GM18511 (cell line): ENCODE data around the gene GPM6B.

Source experiments
- ATAC-seq: cut with Tn5 transposase; IDR thresholded peaks from one replicate; pipeline ENCODE4 v1.9.1; 2021; ENCODE audit warnings: mild to moderate bottlenecking, moderate library complexity; ENCODE audit not compliant: unreplicated experiment

The GPM6B gene

DNA sequence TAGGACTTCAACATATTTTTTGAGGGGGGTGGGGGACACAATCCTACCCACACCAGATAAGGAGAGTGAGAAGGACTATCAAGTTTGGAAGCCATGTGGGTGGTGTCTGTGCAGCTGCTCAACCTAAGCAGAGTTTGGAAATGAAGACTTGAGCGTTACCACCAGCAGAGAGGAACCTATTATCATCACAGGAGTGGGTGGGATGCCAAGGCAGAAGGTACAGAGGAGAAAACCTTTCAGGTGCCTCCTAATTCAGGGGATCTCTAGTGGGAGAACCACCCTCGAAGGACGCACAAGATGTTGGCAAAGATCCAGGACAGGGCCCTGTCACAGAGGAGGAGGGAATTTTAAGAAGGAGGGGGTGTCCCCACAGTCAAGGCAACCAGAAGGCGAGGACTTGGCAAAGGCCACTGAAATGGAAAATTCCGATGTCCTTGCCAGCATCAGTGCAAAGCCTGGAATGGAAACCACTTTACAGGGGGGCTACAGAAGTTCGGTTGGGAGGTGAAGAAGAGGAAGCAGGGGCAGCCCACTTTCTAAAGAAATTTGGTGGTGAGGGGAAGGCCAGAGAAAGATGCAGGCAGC lies 8.4 kb upstream of the GPM6B start:
- ATAC-seq = no peak

DNA sequence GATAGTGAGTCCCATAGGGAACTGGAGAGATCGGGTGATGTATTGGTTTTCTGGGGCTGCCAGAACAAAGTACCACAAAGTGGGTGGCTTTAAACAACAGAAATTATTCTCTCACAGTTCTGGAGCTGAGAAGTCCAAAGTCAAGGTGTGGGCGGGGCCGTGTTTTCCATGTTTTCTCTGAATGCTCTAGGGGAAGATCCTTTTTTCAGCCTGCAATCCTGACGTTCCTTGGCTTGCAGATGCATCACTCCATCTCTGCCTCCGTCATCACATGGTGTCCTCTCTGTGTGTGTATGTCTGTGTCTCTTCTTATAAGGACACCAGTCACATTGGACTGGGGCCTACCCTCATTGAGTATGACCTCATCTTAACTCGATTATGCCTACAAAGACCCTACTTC lies 7.9 kb upstream of the GPM6B start:
- no peak for ATAC-seq

DNA sequence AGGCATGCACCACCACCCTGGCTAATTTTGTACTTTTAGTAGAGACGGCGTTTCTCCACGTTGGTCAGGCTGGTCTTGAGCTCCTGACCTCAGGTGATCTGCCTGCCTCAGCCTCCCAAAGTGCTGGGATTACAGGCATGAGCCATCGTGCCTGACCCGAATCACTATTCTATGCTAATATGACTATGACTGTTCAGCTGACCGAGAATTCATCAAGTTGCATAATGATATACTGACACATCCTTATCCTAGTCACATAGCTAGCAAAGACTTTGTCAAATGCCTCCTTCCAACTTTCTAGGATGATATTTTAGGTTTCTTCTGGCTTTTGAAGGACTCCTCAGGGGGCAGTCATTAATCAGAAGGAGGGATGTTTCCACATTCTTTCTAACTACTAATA lies 4.8 kb upstream of the GPM6B start:
- no peak for ATAC-seq

DNA sequence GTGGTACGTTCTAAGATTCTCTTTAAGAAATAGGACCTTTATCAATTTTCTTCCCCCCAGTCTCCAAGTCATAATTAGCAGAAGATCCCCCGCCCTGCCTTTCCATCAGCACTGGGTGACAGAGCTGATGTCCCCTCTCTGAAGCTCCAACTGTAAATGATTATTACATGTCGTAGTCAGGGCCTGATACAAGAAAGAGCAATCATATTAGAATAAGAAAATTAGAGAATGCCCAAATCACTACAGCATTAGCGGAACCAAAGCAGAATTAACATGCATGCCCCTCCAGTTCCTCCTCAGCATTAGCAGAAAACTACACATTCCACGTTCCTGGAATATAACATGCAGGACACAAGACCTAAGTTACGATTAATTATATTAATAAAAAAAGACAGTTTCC lies 717 bp downstream of the GPM6B start:
- no peak for ATAC-seq

DNA sequence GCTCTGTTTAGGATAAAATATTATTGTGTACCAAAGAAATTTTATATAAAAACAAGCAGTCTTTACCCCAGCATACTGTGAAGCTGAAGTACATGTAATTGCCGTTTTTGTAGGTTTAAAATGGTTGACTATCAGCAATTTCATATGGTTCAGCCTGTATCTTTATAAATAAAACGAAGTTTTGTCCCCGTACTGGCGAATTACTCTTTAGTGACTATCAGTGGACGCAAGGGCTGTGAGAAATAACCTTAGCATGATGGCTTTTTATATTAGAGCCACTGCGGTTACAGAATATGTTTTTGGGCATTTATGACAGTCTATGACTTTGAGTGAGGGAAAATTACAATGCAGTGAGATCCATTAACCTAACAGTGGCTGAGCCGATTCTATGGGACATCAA lies 1.2 kb downstream of the GPM6B start:
- ATAC-seq = no peak

DNA sequence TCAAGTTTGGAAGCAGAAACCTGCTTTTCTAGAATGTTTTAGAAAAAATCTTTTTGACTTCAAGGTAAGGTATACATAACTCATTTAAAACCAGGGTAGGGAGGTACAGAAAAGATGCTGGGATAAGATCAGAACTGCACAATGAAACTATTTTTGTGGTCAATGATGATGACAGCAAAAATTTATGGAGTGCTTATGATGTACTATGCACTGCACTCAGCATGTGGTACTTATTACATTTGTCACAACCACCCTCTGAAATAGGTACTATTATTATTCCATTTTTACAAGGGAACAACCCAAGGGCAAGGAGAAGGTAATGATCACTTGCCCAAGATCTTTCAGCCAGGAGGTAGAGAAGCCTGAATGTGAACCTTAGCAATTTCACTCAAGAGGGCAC lies 8.0 kb downstream of the GPM6B start:
- ATAC-seq = no peak

DNA sequence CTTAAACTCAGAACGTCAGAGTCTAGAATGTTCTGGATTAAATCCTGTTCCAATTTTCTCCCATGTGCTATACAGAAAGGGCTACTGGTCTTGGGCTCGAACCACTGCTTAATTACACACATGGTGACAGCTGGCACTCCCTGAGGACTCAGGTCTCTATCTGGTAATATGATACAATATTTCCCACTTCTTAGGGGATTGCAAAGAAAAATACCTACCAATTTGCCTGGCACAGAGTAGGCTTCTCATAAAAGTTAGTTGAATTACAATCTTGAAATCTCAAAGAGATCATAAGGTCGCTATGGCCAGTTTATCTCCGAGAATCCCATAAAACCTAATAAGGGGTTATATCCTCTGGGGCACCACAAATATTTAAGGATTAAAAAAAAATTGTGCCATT lies 8.6 kb downstream of the GPM6B start:
- ATAC-seq = no peak

DNA sequence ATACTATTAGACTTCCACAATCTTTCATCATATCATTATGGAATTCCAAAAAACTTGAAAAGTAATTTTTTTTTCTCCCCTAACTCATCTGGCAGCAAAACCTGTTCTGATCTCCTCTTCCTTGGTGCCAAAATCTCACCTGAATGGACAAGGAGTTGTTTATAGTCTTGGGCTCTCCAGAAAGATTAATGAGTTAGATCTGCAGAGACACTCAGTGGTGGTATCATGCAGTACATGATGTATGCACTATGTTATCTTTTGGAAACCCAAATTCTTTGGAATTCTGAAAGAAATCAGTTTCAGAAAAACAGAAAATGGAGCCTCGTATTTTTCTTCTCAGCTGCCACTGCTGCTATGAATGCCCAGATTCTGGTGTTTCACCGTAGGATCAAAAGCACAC lies 11.7 kb downstream of the GPM6B start:
- ATAC-seq = no peak

DNA sequence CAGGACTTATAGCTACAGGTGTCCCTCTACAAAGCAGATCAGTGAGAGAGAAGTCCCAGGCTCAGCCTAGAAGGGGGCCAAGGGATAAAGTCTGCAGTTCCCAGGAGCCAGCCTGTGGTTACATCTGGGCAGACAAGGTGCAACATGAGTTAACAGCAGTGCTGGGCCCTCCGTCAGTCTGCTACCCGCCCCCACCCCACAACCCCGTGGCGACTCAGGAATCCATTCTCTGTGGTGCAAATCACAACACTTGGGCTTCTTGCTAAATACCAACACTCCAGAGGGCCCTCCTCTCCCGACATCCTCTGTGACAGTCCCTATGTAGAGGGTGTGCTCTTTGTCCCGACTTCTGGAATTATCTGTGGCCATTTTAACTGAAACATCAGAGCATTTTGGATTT lies 13.8 kb downstream of the GPM6B start:
- no peak for ATAC-seq

DNA sequence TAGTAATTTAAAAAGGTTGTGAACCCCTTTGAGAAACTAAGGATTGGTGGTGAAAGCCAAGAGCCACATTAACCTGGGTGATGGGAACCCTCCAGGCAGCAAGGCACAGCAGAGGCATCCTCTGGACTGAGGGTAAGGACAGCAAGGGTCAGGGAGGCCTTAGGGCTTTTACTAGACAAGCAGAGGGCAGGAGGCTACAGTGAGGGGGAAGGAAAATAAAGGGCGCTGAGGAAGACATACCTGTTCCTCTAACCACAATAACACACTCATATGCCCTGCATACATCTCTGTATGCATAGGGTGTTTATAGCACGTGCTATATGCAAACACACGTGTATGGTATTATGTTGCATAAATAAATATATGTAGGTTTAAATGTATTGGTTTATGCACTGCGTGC lies 18.7 kb downstream of the GPM6B start:
- no peak for ATAC-seq

DNA sequence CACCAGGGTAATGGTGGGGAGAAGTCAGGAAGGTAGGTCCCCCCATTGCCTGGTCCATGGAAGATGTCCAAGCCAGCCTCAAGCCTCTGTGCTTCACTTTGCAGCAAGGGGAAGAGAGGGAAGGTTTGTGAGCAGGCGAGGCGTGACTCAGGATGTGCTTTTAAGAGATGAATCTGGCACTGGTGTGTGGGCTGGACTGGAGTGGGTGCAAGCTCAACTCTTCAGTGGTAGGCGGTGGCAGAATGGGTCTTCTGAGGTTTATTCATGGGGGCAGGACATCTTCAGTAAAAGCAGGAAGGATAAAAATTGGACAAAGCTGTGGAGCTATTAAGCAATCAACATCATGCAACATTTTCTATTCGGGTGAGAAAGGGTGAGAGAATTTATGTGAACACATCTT lies 19.4 kb downstream of the GPM6B start:
- ATAC-seq = no peak

DNA sequence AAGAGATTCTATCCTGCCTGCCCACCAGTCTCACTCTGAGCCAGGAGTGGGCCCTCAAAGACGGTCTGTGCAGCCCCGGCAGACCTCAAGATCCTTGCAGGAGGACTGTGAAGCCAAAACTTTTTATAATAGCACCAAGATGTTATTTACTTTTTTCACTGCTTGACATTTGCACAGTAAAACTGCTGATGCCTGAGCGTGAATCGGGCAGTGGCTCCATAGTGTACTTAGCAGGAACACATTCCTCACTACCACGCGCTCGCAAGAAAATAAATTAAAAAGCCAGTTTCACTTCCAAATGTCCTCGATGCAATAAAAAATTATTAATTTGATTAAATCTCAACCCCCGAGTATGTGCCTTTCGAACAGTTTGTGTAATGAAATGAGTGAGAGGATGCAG lies 22.5 kb downstream of the GPM6B start:
- no peak for ATAC-seq

DNA sequence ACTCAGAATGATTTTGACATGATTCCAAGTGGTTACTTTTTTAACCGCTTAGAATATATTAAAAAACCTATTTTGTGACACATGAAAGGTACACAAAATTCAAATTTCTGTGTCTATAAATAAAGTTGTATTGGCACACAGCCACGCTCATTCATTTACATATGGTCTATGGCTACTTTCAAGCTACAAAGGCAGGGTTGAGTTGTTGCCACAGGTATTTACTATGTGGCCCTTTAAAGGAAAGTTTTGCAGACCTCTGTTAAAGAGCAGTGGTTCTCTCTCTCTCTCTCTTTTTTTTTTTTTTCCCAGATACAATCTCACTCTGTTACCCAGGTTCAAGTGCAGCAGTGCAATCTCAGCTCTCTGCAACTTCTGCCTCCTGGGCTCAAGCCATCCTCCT lies 23.0 kb downstream of the GPM6B start:
- ATAC-seq = no peak

DNA sequence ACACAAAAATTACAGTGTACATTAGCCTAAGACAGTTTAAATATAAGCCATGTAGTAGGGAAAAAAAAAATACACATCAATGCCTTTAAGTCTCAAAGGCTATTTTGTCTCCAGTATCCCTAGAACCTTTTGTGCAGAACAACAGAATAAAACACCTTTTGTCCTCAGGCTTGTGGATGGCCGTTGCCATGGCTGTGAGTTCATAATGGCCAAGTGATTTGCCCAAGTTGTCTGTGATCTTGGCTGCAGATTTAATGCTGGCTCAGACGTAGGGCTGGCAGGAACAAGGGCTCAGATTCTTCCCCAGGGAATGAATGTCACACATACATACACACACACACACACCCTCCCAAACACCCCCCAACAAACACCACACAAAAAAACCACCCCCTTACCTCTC lies 25.3 kb downstream of the GPM6B start:
- no peak for ATAC-seq

DNA sequence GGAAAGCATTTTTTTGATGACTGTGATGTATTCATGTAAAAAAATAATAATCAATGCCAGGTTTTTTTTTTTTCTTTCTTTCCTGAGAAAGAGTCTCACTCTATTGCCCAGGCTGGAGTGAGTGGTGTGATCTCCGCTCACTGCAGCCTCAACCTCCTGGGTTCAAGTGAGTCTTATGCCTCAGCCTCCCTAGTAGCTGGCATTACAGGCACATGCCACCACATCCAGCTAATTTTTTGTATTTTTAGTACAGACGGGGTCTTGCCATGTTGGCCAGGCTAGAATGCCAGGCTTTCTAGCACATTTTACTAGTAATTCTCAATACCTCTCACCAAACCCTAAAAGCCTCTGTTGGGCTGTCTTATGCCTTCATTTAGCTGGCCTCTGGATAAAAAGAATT lies 25.7 kb downstream of the GPM6B start:
- ATAC-seq = no peak

DNA sequence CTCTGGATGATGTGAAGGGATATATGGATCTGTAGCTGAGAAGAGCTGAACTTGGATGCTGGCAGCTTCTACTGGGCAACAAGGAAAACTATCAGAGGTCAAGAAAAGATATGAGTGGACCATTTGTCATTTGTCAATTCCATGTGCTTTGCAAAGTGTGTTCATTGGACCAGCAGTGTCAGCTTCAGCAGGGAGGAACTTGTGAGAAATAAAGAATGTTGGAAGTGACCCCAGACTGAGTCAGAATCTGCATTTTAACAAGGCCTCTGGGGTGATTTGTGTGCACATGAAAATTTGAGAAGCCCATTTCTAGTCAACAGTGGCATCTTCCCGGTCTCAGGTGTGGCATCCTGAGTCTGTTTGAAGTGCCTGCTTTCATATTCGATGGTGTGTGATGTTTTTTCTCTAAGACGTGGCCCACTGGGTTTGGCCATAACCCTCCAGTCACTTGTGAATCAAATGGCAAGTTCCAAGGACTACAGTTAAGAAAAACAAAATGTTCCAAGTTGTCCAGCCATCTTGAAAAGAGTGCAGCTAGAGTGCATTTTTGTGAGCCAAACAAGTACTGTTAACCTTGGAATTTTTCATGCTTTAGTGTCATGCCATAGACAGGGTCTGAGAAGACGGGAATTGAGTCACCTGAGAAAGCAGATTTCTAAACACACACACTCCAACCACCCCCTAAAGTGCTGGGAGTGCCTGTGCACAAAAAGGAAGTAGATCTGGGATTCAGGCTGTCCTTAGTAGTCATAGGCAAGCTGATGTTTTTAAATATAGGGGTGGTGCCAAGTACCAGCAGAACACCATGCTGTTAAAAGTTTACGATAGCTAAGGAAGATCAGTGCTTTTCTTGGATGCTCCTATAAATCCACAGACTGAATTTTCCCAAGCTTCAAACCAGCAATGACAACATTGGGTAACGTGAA lies 26.4 kb downstream of the GPM6B start:
- ATAC-seq = no peak

DNA sequence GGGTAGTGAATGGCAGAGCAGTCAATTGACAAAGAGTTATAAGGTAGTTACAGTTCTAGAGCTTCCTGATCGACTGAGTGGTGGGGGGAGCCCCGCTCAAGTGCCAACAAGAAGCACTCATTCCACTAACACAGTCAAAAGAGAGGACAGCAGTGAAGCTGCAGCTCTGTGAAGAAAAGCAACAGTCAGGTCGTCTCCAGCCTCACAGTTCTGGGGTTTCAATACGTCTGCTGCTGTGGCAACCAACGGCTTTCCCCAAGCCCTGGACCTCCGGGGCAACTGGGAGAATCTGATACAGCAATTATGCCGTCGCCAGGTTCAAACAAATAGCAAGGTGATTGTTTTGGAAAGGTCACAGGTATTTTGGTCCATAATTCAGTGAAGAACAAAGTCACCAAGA lies 30.8 kb downstream of the GPM6B start:
- ATAC-seq = no peak

DNA sequence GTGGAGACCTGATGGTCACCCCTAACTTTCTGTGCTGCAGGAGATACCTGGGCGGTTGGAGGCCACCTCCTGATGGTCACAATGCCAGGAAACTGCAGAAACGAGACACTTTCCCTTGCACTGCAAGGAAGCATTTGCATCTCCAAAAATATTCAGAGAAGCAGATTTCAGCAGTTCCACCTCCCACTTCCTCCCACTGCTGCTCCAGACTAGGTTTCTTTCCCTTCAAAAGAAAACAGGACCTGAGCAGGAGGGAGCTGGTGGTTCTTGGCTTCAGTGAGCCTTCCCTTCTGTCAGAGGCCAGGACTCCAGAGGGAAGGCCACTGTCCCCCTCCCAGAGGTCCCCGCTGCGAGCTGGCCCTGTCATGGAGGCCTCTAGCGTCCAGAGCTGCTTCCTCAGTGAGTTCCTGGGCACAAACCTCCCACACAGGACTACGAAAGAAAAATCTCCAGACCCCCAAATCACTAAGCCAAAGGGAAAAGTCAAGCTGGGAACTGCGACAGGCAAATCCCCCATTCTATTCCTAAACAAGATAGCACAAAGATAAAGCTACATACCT lies 35.9 kb downstream of the GPM6B start:
- no peak for ATAC-seq

DNA sequence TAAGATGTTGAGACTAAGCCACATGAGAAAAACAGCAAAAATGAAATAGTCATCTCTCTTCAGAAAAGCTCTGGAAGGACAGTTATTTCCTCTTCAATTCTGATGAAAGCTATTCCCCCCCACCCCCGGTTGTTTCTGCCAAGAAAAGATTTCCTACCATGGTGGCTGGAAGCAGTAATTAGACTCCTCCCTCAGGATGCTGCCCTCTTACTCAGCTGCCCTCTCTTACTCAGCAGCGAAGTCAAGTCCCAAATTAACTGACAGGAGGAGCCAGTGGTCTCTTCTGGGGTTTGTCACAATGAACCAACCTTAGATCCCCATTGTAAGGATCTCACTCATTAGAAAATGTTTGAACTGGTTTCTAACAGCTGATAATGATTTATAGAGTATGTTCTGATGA lies 38.0 kb downstream of the GPM6B start:
- ATAC-seq = no peak

DNA sequence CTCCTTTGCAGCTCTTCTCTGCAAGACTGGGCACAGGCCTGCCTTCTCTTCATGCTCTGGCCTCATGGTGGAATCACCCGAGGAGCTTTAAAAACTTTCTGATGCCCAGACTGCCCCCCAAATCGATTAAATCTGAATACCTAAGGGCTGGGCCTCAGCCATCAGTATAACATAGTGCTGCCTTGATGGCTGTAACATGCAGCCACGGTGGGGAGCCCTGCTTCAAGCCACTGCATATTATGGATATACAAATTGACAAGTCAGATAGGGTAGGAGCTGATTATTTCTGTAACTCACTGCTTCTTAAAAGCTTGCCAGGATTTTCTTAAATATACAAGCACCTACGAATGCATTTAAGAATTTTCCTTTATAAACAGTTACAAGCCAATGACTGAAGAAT lies 40.5 kb downstream of the GPM6B start:
- ATAC-seq = no peak

DNA sequence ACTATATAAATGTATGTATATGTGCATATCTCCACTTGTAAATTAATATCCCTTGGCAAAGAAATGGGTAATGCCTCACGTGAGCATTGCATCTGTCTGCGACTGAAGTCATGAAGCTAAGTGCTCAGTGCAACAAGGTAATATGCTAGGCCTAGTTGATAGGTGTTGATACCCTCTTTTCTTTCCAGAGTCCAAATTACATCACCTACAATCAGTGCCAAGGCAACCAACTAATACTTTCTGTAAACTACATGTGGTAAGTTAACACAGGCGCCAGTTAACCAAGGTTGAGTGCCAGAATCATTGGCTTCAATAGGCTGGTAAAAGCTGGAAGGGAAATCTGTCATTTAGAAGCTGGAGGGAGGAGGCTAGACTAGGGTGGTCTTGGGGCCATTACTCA lies 41.1 kb downstream of the GPM6B start:
- ATAC-seq = no peak

DNA sequence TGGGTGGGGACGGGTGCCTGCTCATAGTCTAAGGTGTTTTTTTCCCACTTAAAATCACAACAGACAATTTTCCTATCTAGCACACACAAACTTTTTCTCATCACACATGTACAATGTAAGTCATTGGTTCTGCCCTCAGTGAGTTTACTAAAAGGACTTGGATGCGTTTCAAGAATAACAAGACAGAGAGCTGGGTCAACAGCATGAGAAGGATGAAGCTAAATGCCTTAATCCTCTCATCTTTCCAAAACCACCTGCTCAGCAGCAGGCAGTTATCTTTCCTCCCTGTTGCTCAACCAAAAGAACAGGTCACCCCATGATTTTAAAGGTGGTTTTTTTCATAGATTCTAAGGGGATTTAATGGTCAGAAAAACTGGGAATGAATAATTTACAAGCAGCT lies 42.2 kb downstream of the GPM6B start:
- ATAC-seq = no peak
